ENCODE data around the gene DCAF15.

Gene DCAF15

DNA sequence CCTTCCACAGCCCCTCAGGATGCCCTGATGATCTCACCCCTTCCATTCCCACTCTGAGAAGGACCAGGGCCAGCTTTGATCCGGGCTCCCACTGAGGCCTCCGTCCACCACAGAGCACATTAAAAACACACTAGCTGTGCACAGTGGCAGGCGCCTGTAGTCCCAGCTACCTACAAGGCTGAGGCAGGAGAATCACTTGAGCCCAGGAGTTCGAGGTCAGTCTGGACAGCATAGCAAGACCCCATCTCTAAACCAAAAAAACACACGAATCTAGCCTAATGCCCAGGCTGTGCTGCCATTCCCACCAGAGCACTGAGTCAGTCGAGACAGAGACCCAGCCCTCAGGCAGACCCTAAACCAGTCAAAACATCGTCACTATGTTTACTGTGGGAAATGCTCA, 39.7 kb downstream of the DCAF15 start:
- DNase-seq (ENCODE audit: low read depth in 2 of 2, low spot score in 1 of 2) = no peak

- no peak for DNase-seq (ENCODE audit: low read depth in 2 of 2, low spot score in 1 of 2)
Measured at GRCh38 chr19:13993590-13994300, 41.4 kb downstream of the DCAF15 start.

GRCh38 chr19:13995017-13995728, 42.9 kb downstream of the DCAF15 start:
- DNase-seq (ENCODE audit: low read depth in 2 of 2, low spot score in 1 of 2) = no peak

- DNase-seq (ENCODE audit: low read depth in 2 of 2, low spot score in 1 of 2) = no peak
Measured at GRCh38 chr19:13995878-13996765, 43.8 kb downstream of the DCAF15 start.

DNA sequence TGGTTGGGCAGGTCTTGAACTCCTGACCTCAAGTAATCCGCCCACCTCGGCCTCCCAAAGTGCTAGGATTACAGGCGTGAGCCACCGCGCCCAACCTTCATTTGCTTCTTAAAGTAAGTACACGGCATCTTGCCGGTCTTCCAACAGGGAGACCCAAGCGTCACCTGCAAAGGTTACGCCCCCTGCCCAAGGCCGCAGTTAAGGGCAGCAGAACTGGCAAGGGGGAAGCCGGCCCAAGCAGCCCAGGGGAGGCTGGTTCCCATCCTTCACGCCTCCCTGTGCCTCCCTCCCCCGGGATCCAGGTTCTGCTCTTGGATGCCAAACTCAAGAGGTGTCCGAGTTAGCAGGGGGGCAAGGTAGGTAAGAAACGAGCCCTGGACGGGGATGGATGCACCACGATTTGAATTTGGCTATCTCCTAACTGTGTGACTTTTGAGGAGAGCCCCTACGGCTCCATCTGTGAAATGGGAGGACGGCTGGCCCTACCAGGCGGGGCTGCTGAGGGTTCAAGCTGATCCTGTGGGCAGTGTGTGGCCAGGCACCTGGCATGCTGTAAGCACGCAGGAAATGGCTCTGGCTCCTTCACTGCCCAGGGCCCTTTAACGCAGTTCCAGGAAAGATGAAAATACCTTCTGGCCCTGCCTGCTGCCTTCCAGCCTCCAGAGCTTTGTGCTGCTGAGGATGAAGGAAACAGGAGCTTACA, 44.8 kb downstream of the DCAF15 start:
- DNase-seq (ENCODE audit: low read depth in 2 of 2, low spot score in 1 of 2) = no peak

DNA sequence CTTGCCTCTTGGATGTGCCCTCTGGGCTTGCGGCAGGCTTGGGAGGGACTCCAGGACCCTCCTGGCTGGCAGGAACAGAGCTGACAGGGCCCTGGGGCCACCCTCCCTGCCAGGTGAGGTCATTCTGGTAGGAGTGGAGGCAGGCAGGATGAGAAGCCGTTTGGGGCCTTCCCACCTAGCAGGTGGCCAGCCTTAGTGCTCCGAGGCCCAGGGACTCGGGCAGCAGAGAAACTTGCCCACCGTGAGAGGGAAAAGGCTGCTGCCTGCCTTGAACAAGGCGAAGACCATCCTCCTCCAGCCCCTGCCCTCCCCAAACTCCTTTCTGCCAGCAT, 45.3 kb downstream of the DCAF15 start:
- DNase-seq (ENCODE audit: low read depth in 2 of 2, low spot score in 1 of 2) = no peak

GRCh38 chr19:13998426-13998825, 46.1 kb downstream of the DCAF15 start:
- no peak for DNase-seq (ENCODE audit: low read depth in 2 of 2, low spot score in 1 of 2)

- no peak for DNase-seq (ENCODE audit: low read depth in 2 of 2, low spot score in 1 of 2)
Measured at GRCh38 chr19:13999085-13999484, 46.8 kb downstream of the DCAF15 start.

- DNase-seq (ENCODE audit: low read depth in 2 of 2, low spot score in 1 of 2) = no peak
Measured at GRCh38 chr19:14000691-14001375, 48.5 kb downstream of the DCAF15 start.

- DNase-seq (ENCODE audit: low read depth in 2 of 2, low spot score in 1 of 2) = no peak
Measured at GRCh38 chr19:14002571-14003250, 50.4 kb downstream of the DCAF15 start.

- DNase-seq (ENCODE audit: low read depth in 2 of 2, low spot score in 1 of 2) = no peak
Measured at GRCh38 chr19:14003251-14004055, 51.1 kb downstream of the DCAF15 start.

GRCh38 chr19:14004619-14005348, 52.5 kb downstream of the DCAF15 start:
- DNase-seq (ENCODE audit: low read depth in 2 of 2, low spot score in 1 of 2) = no peak

- peak; percentile 90 to 92 for DNase-seq (ENCODE audit: low read depth in 2 of 2, low spot score in 1 of 2)
Measured at GRCh38 chr19:14005349-14006084, 53.2 kb downstream of the DCAF15 start.

- peak; percentile 100 for DNase-seq (ENCODE audit: low read depth in 2 of 2, low spot score in 1 of 2)
Measured at GRCh38 chr19:14006085-14006765, 53.9 kb downstream of the DCAF15 start, which contains the start of gene RFX1. TSS of gene RFX1 (minus strand) at chr19:14006320. CDS start at chr19:13993843, 12,477 bp downstream.

GRCh38 chr19:14006766-14007562, 54.7 kb downstream of the DCAF15 start:
- DNase-seq (ENCODE audit: low read depth in 2 of 2, low spot score in 1 of 2) = no peak

Data from stimulated activated CD8-positive, alpha-beta memory T cell treated with anti-CD3 and anti-CD28 coated beads, Interleukin-4, amount 100 ng/mL, for 1 hour (primary cell).